GM12874 (cell line): ENCODE data around the gene HIF1A.

ENCODE experiments used
- CTCF ChIP-seq: IDR thresholded peaks from 2 replicates; pipeline ENCODE4 v1.5.1; 2011; ENCODE audit warnings: low read depth, mild to moderate bottlenecking, control low read depth, low read length, moderate library complexity; ENCODE audit not compliant: insufficient read depth

The HIF1A gene

GRCh38 chr14:61695695-61696527 lies 598 bp downstream of the HIF1A start:
- no peak for TF ChIP-seq CTCF

DNA sequence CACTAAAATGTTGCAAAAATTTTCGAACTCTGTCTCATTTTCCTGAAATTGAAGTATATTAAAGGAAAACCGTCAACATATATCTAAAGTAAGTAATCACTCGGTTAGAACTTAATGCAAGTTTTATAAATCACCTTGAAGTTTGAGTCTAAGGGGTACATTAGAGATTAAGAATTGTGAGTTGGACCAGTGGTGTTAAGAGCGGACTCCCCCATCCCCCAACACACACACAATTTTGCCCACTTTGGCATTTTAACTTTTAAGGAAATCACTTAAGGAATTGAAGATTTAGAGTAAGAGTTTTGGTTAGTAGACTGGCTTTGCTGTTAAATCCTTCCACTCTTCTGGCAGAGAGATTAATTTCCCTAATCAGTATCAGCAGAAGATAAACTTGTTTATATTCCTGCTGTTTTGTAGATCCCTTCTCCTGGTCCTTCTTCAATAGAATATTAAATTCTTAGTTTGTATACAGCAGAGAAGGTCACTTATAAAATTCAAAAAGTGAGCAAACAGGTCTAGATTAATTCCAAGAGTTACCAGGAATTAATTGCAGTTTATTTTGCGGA lies 1.5 kb downstream of the HIF1A start:
- TF ChIP-seq CTCF, result no peak

DNA sequence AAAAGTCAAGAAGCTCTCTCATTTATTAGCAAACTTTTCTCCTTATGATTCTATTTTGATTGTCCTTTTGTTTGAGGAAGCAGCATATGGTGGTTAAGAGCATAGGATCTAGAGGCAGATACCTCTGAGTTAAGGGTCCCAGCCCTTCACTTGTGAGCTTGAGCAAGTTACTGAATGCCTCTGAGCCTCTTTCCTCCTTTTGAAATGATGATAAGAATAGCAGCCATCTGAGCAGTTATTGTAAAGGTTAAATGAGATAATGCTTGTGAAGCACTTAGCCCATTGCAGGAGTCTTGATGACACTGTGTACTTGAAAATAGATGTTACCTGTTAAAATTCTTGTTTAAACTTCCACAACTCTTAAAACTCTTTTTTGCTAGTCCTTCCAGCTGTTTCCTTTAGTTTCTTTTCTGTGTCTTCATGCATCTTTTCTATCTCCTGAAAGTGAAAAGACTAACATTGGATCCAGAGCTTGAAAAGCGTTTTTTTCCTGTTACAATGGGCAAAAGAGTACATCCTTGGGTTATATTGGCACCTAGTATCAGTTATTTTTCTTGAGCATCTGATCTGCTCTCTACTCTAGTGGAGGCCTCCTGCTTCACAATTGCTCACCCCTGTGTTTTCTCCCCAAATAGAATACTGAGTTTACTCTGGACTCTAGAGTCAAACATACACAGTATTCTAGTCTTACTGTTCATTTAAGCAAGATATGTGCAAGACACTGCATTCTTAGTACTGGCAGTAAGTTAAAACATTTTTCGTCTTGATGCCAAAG lies 3.1 kb downstream of the HIF1A start:
- no peak for TF ChIP-seq CTCF

DNA sequence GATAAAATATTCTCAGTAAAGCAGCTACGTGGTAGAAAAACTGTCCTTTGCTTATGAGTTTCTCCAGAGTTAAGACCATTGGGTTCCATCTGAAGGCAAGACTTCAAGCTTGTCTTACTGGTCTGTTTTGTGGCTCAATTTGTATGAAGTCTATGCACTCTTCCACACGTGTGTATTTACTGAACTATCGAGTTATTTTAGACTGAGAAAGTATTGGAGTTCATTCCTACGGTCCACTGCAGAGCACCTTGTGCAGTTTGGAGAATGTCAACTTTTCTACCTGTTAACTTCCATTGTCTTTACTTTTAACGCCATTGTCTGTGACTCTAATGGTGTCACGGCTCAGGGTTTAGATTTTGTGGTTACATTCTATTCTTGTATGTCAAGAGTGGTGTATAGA lies 3.7 kb downstream of the HIF1A start:
- no peak for TF ChIP-seq CTCF

DNA sequence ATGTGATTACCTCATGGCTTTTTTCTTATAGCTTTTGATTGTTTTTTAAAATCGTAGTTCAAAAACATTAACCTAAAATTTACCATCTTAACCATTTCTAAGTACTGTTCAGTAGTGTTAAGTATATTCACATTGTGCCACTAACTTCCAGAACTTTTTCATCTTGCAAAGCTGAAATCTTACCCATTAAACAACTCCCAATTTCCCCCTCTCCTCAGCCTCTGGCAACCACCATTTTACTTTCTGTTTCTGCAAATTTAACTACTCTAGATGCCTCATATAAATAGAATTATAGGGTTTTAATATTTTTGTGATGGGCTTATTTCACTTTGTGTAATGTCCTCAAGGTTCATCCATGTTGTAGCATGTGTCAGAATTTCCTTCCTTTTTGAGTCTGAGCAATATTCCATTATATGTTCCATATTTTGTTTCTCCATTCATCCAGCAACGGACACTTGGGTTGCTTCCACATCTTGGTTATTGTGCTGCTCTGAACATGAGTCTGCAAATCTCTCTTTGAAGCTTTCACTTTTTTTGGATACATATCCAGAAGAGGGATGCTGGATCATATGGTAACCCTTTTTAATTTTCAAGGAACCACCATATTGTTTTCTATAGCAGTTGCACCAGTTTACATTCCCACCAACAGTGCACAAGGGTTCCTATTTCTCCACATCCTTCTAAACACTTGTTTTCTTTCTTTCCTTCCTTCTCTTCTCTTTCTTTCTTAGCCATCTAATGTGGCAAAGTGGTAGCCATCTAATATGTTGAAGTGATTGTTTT lies 5.0 kb downstream of the HIF1A start:
- no peak for TF ChIP-seq CTCF

- no peak for TF ChIP-seq CTCF
Observed at GRCh38 chr14:61701946-61702345, 6.6 kb downstream of the HIF1A start.
